Measurements from ENCODE around the gene PAXX. TPM values are rescaled to one million over a fixed set of nuclear protein-coding genes. Genes with fewer than 3 reads are reported as not detected.

PAXX gene
- total RNA-seq, 1 donor from 2014 or later = 8.3 TPM

GRCh38 chr9:137026828-137027227 lies 34.6 kb downstream of the PAXX start:
- H3K9me3 Mint-ChIP-seq (ENCODE audit: unreplicated experiment) = no peaks in the 10 kb centered on the region
- no peaks in the 10 kb centered on the region for H3K36me3 Mint-ChIP-seq (ENCODE audit: low read depth, unreplicated experiment)
- H3K27me3 Mint-ChIP-seq (ENCODE audit: unreplicated experiment) = peaks cover 17% of the 10 kb centered on the region

GRCh38 chr9:137027369-137028262 lies 35.4 kb downstream of the PAXX start, which contains the start of gene ABCA2:
ABCA2 (minus strand) TSS chr9:137028237; CDS start chr9:137028140, 97 bp downstream.
- DNase-seq (ENCODE audit: low spot score) = no peak
- H3K36me3 Mint-ChIP-seq (ENCODE audit: low read depth, unreplicated experiment) = no peaks in the 10 kb centered on the region
- H3K27me3 Mint-ChIP-seq (ENCODE audit: unreplicated experiment) = peaks cover 14% of the 10 kb centered on the region
- peak within 1 kb of the TSS; percentile 78 for H3K4me3 Mint-ChIP-seq (ENCODE audit: unreplicated experiment)
- no peaks in the 10 kb centered on the region for H3K4me1 Mint-ChIP-seq (ENCODE audit: unreplicated experiment)
- TF ChIP-seq CTCF (IDR thresholded peaks at IDR 0.05; ENCODE audit: unreplicated experiment) = no peak
- H3K27ac Mint-ChIP-seq (ENCODE audit: unreplicated experiment) = no peak within 1 kb of the TSS
- no peaks in the 10 kb centered on the region for H3K9me3 Mint-ChIP-seq (ENCODE audit: unreplicated experiment)

More at GRCh38 chr9:137026828-137027227, 34.6 kb downstream of the PAXX start:
- DNase-seq (ENCODE audit: low spot score) = no peak
- TF ChIP-seq CTCF (IDR thresholded peaks at IDR 0.05; ENCODE audit: unreplicated experiment) = no peak
- H3K4me1 Mint-ChIP-seq (ENCODE audit: unreplicated experiment) = no peaks in the 10 kb centered on the region
- no peak overlapping the region for H3K27ac Mint-ChIP-seq (ENCODE audit: unreplicated experiment)
- no peak overlapping the region for H3K4me3 Mint-ChIP-seq (ENCODE audit: unreplicated experiment)

GRCh38 chr9:137028263-137029057 lies 36.2 kb downstream of the PAXX start:
- Mint-ChIP-seq H3K4me3 (ENCODE audit: unreplicated experiment) (no peak overlapping the region), H3K27me3 (ENCODE audit: unreplicated experiment) (peaks cover 12% of the 10 kb centered on the region), H3K4me1 (ENCODE audit: unreplicated experiment) (no peaks in the 10 kb centered on the region), H3K36me3 (ENCODE audit: low read depth, unreplicated experiment) (no peaks in the 10 kb centered on the region), H3K27ac (ENCODE audit: unreplicated experiment) (no peak overlapping the region), H3K9me3 (ENCODE audit: unreplicated experiment) (no peaks in the 10 kb centered on the region)
- peak; percentile 65 for DNase-seq (ENCODE audit: low spot score)
- TF ChIP-seq CTCF (IDR thresholded peaks at IDR 0.05; ENCODE audit: unreplicated experiment) = no peak

GRCh38 chr9:137029058-137029936 lies 37.1 kb downstream of the PAXX start:
- Mint-ChIP-seq H3K36me3 (ENCODE audit: low read depth, unreplicated experiment) (no peaks in the 10 kb centered on the region), H3K4me1 (ENCODE audit: unreplicated experiment) (no peaks in the 10 kb centered on the region), H3K9me3 (ENCODE audit: unreplicated experiment) (no peaks in the 10 kb centered on the region), H3K27ac (ENCODE audit: unreplicated experiment) (no peak overlapping the region), H3K27me3 (ENCODE audit: unreplicated experiment) (peaks cover 12% of the 10 kb centered on the region), H3K4me3 (ENCODE audit: unreplicated experiment) (no peak overlapping the region)
- DNase-seq (ENCODE audit: low spot score) = peak; percentile 88
- TF ChIP-seq CTCF (IDR thresholded peaks at IDR 0.05; ENCODE audit: unreplicated experiment) = peak; percentile 66

Measured in endothelial cell (in vitro differentiated cells).